ENCODE measurements around the gene GPR158. TPM values are rescaled to one million over a fixed set of nuclear protein-coding genes. Genes with fewer than 3 reads are reported as not detected.
"Not testable (repeated sequence)": the region's sequence is repeated elsewhere in the genome, so short reads cannot be mapped to it uniquely, and the experiment has no call there.

The GPR158 gene, protein sequence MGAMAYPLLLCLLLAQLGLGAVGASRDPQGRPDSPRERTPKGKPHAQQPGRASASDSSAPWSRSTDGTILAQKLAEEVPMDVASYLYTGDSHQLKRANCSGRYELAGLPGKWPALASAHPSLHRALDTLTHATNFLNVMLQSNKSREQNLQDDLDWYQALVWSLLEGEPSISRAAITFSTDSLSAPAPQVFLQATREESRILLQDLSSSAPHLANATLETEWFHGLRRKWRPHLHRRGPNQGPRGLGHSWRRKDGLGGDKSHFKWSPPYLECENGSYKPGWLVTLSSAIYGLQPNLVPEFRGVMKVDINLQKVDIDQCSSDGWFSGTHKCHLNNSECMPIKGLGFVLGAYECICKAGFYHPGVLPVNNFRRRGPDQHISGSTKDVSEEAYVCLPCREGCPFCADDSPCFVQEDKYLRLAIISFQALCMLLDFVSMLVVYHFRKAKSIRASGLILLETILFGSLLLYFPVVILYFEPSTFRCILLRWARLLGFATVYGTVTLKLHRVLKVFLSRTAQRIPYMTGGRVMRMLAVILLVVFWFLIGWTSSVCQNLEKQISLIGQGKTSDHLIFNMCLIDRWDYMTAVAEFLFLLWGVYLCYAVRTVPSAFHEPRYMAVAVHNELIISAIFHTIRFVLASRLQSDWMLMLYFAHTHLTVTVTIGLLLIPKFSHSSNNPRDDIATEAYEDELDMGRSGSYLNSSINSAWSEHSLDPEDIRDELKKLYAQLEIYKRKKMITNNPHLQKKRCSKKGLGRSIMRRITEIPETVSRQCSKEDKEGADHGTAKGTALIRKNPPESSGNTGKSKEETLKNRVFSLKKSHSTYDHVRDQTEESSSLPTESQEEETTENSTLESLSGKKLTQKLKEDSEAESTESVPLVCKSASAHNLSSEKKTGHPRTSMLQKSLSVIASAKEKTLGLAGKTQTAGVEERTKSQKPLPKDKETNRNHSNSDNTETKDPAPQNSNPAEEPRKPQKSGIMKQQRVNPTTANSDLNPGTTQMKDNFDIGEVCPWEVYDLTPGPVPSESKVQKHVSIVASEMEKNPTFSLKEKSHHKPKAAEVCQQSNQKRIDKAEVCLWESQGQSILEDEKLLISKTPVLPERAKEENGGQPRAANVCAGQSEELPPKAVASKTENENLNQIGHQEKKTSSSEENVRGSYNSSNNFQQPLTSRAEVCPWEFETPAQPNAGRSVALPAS (N-terminal part only)
- 0.34 TPM in 2 replicates for total RNA-seq

DNA sequence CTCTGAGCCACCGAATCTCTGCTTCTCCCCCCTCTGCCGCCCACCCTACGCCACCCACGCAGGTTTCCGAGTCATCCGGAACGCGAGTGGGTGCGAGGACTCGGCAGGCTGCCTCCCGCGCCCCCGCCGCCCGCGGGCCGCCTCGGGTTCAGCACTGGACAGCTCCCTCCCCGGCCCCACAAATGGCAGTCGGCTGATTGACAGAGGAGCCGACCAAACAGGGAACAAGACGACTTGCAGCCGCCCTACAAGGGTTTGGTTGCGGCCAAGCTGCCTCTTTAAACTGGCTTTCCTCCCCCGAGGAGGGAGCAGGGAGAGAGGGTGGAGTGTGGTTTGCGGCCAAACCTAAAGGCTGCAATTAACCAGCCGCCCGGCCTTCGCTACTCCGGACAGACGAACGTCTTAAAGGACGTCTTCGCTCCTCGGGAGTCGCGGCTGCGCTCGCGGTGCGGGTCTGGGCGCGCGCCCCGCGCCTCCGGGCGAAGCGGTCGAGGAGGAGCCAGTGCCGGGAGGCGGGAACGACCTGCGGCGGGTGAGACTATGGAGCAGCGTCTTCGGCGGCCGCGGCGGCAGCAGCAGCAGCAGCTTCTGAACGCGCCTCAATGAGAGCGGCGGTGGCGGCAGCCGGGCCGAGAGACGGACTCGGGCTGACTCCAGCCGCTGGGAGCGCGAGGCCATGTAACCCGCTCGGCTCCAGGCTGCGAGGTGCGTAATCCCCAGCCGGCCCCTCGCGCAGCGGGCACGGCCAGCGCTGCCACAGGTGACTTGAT, at the start of gene GPR158:
Gene GPR158 (plus strand): TSS at position 541 of the 770 bp plus-strand sequence. CDS start 420 bp downstream, outside the sequence.
- Mint-ChIP-seq H3K9me3 (no peaks in the 10 kb centered on the region), H3K27me3 (ENCODE audit: low read depth) (peaks cover 37% of the 10 kb centered on the region), H3K27ac (no peak within 1 kb of the TSS), H3K4me3 (ENCODE audit: low read depth) (no peak within 1 kb of the TSS), H3K36me3 (ENCODE audit: low read depth) (no peaks in the 10 kb centered on the region), H3K4me1 (ENCODE audit: low read depth) (peaks cover 2% of the 10 kb centered on the region)
- DNase-seq (ENCODE audit: low spot score): peak; percentile 56
- intact Hi-C loops (cut with micrococcal nuclease): no loop called here

DNA sequence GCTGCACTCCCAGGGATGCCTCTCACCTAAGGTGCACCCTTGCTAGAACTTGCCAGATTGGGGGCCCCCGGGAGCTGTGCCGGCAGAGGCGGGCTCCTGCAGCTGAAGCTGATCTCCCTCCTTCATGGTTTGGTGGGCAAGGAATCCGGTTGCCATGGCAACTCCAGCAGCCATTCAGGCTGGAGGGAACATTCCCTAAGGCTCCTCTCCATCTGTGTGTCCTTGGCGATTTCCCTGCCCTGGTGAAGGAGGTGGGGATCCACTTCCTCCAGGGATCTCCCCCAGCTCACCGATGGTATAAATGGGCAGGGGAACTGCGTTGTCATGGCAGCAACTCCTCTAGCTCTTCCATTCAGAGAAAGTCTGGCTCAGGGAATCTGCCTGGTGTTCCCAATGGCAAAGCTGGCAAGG, 49.6 kb upstream of the GPR158 start:
- Mint-ChIP-seq H3K4me1 (ENCODE audit: low read depth) (no peaks in the 10 kb centered on the region), H3K4me3 (ENCODE audit: low read depth) (no peak overlapping the region), H3K27ac (no peak overlapping the region), H3K9me3 (no peaks in the 10 kb centered on the region), H3K27me3 (ENCODE audit: low read depth) (no peaks in the 10 kb centered on the region), H3K36me3 (ENCODE audit: low read depth) (no peaks in the 10 kb centered on the region)
- intact Hi-C loops (cut with micrococcal nuclease): no loop called here
- no peak for DNase-seq (ENCODE audit: low spot score)

DNA sequence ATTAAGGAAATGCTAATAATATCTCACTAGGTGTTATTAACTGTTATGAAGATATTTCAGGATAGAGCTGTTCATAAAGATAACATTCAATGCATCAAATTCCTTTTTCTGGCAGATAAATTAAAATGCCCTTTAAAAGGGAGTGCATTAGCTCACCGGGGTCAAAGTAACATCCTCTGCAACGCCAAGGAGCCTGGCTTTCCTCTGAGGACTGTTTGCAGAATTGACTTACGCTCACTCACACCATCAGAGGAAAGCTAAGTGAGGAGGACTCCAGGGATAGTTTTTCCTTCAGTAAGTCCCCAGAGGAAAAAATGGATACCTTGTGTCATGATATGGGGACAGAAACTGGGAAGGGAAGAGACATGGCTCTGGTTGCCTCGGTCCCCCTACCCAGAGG, 45.2 kb upstream of the GPR158 start:
- no peaks in the 10 kb centered on the region for H3K9me3 Mint-ChIP-seq
- H3K27me3 Mint-ChIP-seq (ENCODE audit: low read depth): no peaks in the 10 kb centered on the region
- H3K4me1 Mint-ChIP-seq (ENCODE audit: low read depth): no peaks in the 10 kb centered on the region
- no peak overlapping the region for H3K27ac Mint-ChIP-seq
- intact Hi-C loops (cut with micrococcal nuclease): no loop called here
- DNase-seq (ENCODE audit: low spot score): no peak
- no peak overlapping the region for H3K4me3 Mint-ChIP-seq (ENCODE audit: low read depth)
- H3K36me3 Mint-ChIP-seq (ENCODE audit: low read depth): no peaks in the 10 kb centered on the region

DNA sequence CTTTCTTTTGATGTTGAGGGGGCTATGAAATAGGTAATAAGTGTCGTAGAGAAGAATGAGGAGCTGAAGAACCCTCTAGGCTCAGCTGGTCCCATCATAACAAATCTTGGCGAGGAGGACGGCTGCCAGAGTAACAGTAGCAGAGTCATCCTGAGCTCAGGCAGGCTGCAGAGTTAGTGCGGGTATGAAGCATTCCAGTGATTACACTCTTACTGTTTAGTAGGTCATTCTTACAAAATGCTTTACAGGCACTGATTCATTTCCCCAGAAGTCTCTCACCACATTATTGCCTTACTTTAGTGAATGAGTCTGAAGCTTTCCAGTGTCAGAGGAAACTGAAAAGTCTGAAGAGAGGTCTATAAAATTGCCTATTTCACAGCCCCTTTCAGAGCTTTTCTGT, 43.9 kb upstream of the GPR158 start:
- intact Hi-C loops (cut with micrococcal nuclease): no loop called here
- Mint-ChIP-seq H3K36me3 (ENCODE audit: low read depth) (no peaks in the 10 kb centered on the region), H3K4me3 (ENCODE audit: low read depth) (no peak overlapping the region), H3K4me1 (ENCODE audit: low read depth) (no peaks in the 10 kb centered on the region), H3K27me3 (ENCODE audit: low read depth) (no peaks in the 10 kb centered on the region), H3K27ac (no peak overlapping the region), H3K9me3 (no peaks in the 10 kb centered on the region)
- DNase-seq (ENCODE audit: low spot score): no peak

DNA sequence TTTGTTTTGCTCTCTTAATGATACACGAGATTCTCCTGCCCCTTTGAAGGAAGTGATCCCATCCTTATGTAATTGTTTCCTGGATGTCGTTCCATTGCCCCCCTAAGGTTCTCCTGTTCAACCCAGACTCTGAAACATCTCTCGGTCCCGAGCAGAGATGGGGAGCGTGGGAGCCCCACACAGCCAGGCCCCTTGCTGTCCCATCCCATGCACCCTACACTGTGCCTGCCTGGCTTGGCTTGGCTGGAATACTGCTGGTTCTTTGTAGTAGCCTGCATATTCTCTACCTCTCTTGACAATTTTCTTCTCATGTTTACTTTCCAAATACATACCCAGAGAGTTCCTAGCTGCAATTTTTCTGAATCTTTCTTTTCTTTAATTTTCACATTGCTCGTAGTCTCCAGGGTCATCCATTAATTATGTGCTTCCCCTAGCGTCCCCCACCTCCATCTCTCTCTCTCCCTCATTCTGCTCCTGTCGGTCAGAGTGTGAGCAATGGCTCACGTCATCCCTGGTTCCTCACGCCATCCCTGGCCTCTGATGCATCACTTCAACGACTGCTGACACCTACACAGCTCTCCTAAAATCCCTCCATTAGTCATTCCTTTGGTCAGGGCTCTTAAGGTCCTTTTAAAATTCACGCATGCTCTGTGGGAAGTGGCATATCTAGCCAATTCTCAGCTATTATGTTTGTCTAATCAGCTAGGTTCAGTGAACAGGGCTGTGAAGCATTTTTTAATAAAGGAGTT, 32.5 kb upstream of the GPR158 start:
- no peak overlapping the region for H3K27ac Mint-ChIP-seq
- intact Hi-C loops (cut with micrococcal nuclease): no loop called here
- DNase-seq (ENCODE audit: low spot score): no peak
- no peaks in the 10 kb centered on the region for H3K27me3 Mint-ChIP-seq (ENCODE audit: low read depth)
- no peak overlapping the region for H3K4me3 Mint-ChIP-seq (ENCODE audit: low read depth)
- no peaks in the 10 kb centered on the region for H3K9me3 Mint-ChIP-seq
- H3K4me1 Mint-ChIP-seq (ENCODE audit: low read depth): no peaks in the 10 kb centered on the region
- no peaks in the 10 kb centered on the region for H3K36me3 Mint-ChIP-seq (ENCODE audit: low read depth)

DNA sequence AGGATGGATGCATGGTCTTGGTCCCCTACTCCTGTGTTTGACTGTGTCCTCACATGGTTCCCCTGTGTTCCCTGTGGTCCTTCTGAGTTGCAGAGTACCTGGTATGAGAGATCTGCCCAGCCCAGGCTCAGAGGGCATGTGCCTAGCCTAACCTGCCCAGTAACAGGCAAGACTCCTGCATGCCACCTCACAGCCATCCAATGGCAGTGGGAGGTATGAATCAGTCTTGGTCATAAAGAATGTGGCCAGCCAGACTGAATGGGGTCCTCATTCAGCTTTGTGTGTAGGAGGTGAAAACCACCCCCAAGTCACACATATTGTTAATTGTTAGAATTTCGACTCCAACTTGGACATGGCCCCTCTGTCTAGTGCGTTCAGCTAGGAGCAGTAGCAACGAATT, 17.2 kb upstream of the GPR158 start:
- no peaks in the 10 kb centered on the region for H3K36me3 Mint-ChIP-seq (ENCODE audit: low read depth)
- no peaks in the 10 kb centered on the region for H3K9me3 Mint-ChIP-seq
- H3K27me3 Mint-ChIP-seq (ENCODE audit: low read depth): no peaks in the 10 kb centered on the region
- intact Hi-C loops (cut with micrococcal nuclease): no loop called here
- DNase-seq (ENCODE audit: low spot score): no peak
- no peaks in the 10 kb centered on the region for H3K4me1 Mint-ChIP-seq (ENCODE audit: low read depth)
- H3K4me3 Mint-ChIP-seq (ENCODE audit: low read depth): no peak overlapping the region
- no peak overlapping the region for H3K27ac Mint-ChIP-seq

DNA sequence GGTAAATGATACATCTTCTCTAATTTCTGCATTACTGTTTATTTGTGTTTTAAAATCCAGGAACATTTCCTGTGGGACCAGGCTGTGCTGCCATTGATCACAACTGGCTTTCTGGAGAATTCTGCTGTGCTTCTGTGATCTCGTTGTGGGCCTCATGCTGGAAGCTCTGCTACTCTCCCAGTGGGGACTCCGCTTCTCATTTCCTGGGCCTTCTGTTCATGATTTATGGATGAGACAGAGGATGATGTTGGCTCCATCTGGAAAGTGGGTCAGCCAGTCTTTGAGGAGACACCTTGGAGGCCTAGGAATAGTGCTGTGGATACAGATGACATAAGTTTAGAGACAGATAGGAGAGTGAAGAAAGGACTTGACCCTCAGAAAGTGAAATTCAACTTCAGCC, 15.2 kb upstream of the GPR158 start:
- no peak for DNase-seq (ENCODE audit: low spot score)
- Mint-ChIP-seq H3K27ac (no peak overlapping the region), H3K27me3 (ENCODE audit: low read depth) (no peaks in the 10 kb centered on the region), H3K4me3 (ENCODE audit: low read depth) (no peak overlapping the region), H3K4me1 (ENCODE audit: low read depth) (no peaks in the 10 kb centered on the region), H3K36me3 (ENCODE audit: low read depth) (no peaks in the 10 kb centered on the region), H3K9me3 (peaks cover 3% of the 10 kb centered on the region)
- intact Hi-C loops (cut with micrococcal nuclease): no loop called here

DNA sequence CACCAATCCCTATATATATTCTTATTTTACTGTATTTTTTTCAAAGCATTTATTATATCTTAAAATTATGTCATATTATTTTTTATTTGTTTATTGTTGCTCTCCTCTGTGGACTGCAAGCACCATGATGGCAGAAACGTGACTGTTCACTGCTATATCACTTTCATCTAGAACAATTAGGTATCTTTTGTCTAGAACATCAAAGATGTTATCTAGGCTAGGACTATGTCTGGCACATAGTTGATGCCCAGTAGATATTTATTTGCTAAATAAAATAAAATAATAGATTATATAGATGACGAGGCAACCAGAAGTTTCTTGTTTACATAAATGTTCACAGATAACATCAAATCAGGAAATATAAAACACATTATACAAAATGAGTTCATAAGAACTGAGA, 12.4 kb upstream of the GPR158 start:
- no peak overlapping the region for H3K27ac Mint-ChIP-seq
- no peaks in the 10 kb centered on the region for H3K4me1 Mint-ChIP-seq (ENCODE audit: low read depth)
- no peaks in the 10 kb centered on the region for H3K36me3 Mint-ChIP-seq (ENCODE audit: low read depth)
- DNase-seq (ENCODE audit: low spot score): no peak
- intact Hi-C loops (cut with micrococcal nuclease): no loop called here
- peaks cover 3% of the 10 kb centered on the region for H3K9me3 Mint-ChIP-seq
- H3K4me3 Mint-ChIP-seq (ENCODE audit: low read depth): no peak overlapping the region
- H3K27me3 Mint-ChIP-seq (ENCODE audit: low read depth): no peaks in the 10 kb centered on the region

DNA sequence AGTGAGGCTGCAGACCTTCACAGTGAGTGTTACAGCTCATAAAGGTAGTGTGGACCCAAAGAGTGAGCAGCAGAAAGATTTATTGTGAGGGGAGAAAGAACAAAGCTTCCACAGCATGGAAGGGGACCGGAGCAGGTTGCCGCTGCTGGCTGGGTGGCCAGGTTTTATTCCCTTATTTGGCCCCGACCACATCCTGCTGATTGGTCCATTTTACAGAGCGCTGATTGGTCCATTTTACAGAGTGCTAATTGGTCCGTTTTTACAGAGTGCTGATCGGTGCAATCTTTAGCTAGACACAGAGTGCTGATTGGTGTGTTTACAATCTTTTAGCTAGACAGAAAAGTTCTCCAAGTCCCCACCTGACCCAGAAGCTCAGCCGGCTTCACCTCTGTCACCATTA, 11.3 kb upstream of the GPR158 start:
- H3K27ac Mint-ChIP-seq; DNase-seq (ENCODE audit: low spot score); H3K9me3 Mint-ChIP-seq; H3K36me3 Mint-ChIP-seq (ENCODE audit: low read depth); H3K27me3 Mint-ChIP-seq (ENCODE audit: low read depth); H3K4me1 Mint-ChIP-seq (ENCODE audit: low read depth); intact Hi-C loops (cut with micrococcal nuclease); H3K4me3 Mint-ChIP-seq (ENCODE audit: low read depth): not testable (repeated sequence)

DNA sequence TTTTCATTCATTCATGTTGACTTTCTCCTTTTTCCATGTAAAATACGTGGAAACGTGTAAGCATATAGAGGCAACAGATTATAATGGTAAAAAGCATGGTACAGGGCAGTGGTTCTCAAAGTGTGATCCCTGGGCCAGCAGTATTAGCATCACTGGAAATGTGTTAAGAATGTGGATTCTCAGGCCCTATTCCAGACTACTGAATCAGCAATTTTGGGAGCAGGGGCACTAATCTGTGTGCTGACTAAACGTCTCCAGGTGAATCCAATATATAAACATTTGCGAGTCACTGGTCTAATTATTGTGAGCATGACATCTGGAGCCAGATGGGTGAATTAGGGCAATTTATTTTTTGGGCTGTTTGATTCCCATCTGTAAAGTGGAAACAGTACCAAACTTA, 5.1 kb upstream of the GPR158 start:
- H3K27ac Mint-ChIP-seq: no peak overlapping the region
- no peaks in the 10 kb centered on the region for H3K4me1 Mint-ChIP-seq (ENCODE audit: low read depth)
- no peak for DNase-seq (ENCODE audit: low spot score)
- H3K36me3 Mint-ChIP-seq (ENCODE audit: low read depth): no peaks in the 10 kb centered on the region
- no peaks in the 10 kb centered on the region for H3K9me3 Mint-ChIP-seq
- intact Hi-C loops (cut with micrococcal nuclease): no loop called here
- H3K27me3 Mint-ChIP-seq (ENCODE audit: low read depth): peaks cover 12% of the 10 kb centered on the region
- H3K4me3 Mint-ChIP-seq (ENCODE audit: low read depth): no peak overlapping the region

DNA sequence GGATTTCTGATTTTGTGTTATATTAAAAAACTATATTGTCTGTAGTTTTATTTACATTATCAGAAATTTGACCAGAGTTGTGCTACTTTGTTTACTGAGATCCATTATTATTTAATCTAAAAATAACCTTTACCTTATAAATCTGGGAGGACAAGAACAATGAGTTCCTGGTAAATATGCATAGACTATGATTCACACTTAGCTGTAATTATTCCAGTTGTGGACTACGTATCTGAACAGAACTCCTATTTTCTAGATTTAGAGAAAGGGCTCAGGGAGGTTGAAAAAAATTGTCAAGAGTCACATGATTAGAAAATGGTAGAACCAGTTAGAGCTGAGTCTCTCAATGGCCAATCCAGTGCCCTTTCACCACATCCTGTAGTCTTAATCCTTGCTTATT, 4.2 kb upstream of the GPR158 start:
- H3K9me3 Mint-ChIP-seq: no peaks in the 10 kb centered on the region
- intact Hi-C loops (cut with micrococcal nuclease): no loop called here

More for the DNA sequence above, 4.2 kb upstream of the GPR158 start:
- Mint-ChIP-seq H3K27me3 (ENCODE audit: low read depth) (peaks cover 19% of the 10 kb centered on the region), H3K4me3 (ENCODE audit: low read depth) (no peak overlapping the region), H3K27ac (no peak overlapping the region), H3K4me1 (ENCODE audit: low read depth) (no peaks in the 10 kb centered on the region), H3K36me3 (ENCODE audit: low read depth) (no peaks in the 10 kb centered on the region)
- no peak for DNase-seq (ENCODE audit: low spot score)

All from activated T-helper 2 cell treated with anti-CD3 and anti-CD28 coated beads, Interferon-gamma antibody, Interleukin-2, Interleukin-4, amounts not matched to agents 10 μg/mL and 5 μg/mL and 100 μg/mL, durations not matched to agents 14 hours and 24 hours and 36 hours (primary cell).